ENCODE results near the gene GNGT1.
A peak's percentile ranks its signal among the peaks of the same experiment; 100 is the strongest.

The GNGT1 gene

DNA sequence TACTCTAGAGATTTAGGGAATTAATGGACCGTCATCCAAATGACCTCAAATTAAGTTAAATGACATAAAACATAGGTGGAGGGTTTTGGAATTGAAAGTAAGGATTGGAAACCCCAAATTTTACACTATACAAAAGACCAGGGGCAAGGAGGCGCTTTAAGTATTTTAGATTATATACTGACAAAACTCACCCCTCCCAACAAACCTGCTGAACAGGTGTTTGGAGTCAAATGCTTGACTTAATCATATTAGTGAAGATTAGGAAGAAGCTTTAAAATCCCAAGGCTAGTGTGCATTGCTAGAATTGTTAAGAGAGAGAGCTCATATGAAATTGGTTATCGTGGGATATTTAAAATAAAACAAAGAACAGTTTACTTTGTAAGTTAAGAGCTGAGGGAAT lies at the start of gene GNGT1:
GNGT1 (plus strand) TSS at position 301 of the 400 bp plus-strand sequence. CDS start 180 bp downstream, outside the sequence.
- no peak for DNase-seq (ENCODE audit: low spot score)

DNA sequence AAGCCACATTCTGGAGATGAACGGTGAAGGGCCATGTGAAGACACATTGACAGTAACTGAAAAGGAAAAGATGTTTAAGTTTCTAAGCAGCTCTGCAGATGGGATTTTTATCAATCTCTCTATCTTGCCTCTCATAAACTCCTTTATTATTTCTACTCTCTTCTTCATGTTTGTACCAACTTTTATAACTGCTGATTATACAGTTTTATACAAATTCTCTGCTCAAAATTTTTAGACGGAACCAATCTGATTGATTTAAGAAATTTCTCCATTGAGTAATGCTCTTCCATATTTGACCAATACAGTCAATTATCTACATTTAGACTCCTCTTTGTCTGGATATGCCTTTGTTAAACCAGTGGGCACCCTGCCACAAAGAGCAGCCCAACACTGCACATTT lies 47.5 kb upstream of the GNGT1 start:
- DNase-seq (ENCODE audit: low spot score) = no peak

DNA sequence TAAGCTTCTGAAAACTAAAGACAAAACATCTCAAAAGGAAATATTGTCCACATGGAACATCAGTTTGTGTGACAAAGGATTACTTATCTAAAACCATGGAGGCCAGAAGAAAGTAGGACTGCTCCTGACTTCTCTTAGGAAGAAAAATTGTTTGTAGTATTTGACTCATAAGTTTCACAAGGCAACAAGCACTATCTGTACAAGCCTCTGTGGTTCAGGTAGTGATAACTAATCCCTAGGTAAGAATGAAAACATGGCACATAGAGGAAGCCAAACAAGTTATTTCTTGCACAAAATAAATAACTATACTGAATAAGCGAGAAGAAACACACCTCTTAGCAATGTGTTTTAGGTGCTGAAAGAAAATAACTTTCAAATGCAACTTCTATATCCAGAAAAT lies 46.1 kb upstream of the GNGT1 start:
- DNase-seq (ENCODE audit: low spot score) = no peak

DNA sequence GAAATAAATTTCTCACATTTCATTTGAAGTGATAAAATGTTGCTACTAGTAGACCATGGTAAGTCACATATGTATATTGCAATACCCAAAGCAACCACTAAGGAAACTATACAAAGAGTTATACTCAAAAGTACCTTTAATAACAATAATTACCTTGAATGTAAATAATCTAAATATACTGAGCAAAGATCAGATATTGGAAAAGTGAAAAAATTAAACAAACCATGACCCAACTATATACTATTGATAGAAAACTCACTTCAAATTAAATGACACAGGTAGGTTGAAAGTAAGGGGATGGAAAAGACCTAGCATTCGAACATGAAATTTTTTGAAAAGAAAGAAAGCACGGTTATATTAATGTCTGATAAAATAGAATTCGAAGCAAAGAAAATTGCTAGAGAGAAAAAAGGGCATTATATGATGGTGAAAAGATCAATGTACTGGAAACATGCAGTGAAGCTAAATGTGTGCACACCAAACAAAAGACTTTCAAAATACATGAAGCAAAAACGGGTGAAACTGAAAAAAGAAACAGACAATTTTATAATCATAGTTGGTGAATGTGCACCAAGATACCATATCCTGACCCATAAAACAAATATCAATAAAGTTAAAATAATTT lies 44.9 kb upstream of the GNGT1 start:
- no peak for DNase-seq (ENCODE audit: low spot score)

DNA sequence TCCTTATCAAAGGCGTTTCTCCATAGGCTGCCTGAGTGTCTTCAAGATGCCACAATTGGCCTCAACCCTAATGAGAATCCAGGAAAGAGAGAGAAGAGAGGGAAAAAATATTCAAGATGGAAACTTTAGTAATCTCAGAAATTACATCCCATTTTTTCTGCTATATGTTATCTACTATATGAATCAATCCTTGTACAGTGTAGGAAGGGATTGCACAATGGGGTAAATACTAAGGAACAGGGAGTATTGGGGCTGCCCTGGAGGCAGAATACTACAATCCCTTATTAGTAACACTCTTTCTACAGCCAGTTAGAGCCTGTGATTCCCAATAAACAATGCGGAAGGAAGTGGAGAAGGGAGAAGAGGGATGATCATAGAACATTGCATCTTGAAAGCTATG lies 43.7 kb upstream of the GNGT1 start:
- no peak for DNase-seq (ENCODE audit: low spot score)

DNA sequence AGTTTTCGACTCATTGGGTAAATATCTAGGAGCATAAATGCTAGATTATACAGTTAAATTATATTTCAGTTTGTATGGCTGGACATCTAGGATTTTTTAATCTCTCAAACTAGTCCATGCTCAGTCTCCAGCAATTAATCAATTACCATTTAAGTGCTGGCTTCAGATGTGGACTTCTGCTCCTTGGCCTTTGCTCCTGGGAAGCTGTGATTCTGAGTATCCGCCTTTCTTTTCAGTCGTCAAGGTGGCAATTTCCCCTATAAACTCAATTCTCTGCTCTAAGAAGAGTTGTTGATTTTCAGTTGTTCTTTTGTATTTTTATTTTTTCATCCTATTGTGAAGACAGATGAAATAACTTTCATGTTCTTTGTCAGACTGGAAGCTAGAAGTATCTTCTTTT lies 39.5 kb upstream of the GNGT1 start:
- DNase-seq (ENCODE audit: low spot score) = no peak

DNA sequence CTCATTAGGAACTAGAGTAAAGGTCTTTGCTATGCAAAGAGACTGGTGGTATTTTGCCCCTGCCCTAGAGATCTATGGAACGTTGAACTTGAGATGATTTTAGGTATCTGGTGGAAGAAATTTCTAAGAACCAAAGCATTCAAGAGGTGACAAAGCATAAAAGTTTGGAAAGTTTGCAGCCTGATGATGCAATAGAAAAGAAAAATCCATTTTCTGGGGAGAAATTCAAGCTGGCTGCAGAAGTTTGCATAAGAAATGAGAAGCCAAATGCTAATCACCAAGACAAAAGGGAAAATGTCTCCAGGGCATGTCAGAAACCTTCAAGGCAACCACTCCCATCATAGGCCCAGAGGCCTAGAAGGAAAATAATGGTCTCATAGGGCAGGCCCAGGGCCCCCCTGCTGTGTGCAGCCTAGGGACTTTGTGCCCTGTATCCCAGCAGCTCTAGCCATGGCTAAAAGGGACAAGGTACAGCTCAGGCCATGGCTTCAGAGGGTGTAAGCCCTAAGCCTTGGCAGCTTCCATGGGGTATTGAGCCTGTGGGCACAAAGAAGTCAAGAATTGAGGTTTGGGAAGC lies 32.3 kb upstream of the GNGT1 start:
- no peak for DNase-seq (ENCODE audit: low spot score)

DNA sequence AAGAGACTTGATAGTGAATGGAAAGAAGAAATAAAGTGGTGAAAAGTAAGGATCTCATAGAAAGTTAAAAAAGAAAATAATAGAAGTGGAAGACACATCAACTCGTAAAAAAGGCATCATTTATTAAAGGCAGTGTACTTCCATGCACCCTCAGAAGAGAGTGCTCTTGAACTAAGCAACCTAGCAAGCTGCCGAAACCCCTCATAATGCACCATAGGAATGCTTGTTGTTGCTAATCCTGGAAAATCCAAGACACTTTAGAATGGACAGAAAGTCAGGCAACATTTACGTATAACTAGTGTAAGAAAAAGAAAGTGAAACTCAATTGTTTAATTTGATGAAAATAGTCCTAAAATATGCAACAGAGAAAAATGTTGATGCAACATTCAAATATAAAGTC lies 28.6 kb upstream of the GNGT1 start:
- no peak for DNase-seq (ENCODE audit: low spot score)

DNA sequence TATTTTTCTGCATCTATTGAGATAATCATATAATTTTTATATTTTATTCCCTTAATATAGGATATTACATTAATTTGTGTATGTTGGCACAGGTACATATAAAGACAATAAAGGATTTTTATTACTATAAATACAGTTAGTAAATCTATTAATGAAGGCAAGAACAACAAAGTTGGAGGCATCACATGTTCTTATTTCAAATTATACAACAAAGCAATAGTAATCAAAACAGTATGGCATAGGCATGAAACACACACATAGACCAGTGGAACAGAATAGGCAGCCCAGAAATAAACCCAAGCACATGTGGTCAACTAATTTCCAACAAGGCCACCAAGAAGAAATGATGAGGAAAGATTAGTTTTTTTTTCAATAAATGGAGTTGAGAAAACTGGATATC lies 27.0 kb upstream of the GNGT1 start:
- DNase-seq (ENCODE audit: low spot score) = no peak

DNA sequence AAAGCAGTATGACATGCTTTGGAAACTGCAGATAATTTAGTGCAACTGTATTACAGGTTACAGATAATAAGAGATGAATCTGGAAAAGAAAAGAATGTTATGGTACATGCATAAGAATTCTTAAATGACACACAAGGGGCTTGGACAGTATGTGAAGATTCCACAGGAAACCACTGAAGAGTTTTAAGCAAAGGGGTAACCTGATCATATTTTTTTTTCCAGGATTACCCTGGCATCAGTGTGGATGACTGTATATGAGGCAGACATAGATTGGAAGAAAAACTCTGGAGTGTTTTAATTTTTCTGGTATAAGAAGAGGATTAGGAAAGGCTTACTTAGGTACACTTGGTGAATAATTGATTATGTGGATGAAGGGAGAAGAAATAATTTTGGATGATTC lies 23.9 kb upstream of the GNGT1 start:
- DNase-seq (ENCODE audit: low spot score) = no peak

DNA sequence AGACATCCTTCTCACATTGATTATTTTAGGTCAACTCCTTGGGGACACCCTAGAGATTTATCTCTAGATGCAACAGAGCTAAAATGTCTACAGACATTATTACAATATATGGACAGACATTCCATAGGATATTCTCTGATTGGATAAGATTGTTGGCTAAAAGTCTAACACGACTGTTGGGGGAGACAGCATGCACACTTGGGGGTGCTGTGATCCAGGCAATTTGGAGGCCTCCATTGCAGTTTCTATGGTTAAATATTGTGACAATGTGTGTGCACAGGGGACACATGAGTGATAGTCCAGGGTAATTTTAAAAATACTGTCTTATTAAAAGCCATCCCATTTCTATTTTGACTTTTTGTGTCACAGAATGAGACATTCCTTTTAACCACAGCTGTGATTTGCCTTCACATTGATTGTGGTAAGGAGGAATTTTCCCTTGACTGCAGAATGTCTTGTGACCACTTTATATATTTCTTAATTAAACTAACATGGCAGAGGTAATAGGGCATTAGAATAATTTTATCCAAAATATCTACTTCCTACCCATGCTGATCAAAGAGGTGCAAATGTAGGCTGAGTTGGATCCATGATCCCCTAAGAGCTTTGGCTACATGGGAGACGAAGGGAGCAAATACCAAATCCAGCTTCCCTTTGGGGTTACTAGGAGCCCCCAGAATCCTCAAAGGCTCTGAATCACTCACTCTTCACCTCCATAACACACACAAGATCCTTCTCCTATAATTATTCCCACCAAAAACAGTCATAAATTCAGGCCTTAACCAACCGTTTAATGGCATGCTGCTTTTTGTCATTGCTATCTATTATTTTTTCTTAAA lies 23.1 kb upstream of the GNGT1 start:
- no peak for DNase-seq (ENCODE audit: low spot score)

DNA sequence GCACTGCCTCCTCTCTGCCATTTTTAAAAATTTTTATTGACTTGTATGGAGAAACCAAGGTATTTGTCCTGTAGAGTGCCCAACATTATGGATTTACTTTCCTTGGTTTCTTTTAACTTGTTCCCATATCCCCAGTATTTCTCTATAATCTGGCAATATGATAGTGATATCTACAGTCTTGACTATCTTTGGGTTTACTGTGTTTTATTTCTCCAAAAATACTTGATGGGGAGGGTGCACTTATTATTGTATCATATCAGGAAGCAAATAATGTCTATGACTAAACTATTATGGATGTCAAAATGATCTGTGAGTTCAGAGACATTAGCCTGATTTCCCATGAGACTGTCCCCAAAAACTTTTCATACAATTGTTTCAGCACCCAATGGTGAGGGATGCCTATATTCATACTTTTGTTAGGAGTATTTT lies 22.4 kb upstream of the GNGT1 start:
- no peak for DNase-seq (ENCODE audit: low spot score)

DNA sequence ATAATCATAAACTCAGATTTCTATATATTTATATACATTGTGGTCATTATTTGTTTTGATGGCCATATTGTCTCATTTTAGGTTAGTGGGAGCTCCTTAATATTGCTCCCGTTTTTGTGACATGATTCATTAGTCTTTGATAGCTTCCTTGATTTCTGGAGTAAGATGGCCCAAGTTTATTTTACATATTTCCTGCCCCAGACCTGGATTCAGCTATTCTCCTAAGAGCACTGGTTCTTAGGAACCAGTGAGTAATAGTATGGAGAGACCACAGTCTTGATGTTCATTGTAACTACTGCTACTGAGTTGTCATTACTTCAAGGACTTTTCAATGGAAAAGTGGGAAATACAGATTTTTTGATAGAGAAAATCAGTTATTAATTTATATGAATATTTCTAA lies 21.8 kb upstream of the GNGT1 start:
- no peak for DNase-seq (ENCODE audit: low spot score)

DNA sequence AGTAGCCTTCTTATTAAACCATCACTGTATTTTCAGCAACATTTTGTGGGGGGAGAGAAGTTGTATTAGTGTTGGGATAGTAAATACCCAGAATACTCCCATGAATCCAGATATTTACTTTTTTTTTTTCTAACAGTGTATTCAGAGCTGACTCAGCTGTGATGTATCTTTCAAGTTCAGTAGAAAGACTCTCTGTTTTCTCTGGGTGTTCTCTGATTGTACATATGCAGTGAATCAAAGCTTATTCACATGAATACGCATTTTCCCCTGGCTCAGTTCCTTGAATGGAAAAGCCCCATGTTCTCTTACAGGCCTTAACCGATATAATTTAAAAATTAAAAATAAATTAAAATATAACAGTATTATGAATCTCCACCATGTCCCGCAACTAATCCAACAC lies 17.1 kb upstream of the GNGT1 start:
- no peak for DNase-seq (ENCODE audit: low spot score)

DNA sequence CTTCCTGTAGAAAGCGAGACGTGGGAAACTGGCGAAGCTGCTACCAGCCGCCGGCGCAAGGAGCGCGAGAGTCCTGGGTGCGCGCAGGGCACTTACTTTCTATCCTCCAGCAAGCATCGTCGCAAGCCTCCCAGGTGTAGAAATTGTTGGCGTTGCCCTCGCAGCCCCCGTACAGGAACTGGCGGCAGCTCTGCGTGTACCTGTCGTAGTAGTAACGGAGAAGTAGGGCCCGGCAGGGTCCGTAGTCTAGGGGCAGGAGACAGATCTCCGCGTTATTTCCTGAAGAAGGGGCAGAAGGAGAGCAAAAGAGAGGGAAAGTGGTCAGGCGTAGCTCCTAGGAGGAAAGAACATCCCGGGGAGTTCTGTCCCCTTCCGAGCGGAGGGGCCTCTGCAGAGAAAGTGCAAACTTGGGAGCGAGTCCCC lies 16.3 kb upstream of the GNGT1 start:
- no peak for DNase-seq (ENCODE audit: low spot score)

DNA sequence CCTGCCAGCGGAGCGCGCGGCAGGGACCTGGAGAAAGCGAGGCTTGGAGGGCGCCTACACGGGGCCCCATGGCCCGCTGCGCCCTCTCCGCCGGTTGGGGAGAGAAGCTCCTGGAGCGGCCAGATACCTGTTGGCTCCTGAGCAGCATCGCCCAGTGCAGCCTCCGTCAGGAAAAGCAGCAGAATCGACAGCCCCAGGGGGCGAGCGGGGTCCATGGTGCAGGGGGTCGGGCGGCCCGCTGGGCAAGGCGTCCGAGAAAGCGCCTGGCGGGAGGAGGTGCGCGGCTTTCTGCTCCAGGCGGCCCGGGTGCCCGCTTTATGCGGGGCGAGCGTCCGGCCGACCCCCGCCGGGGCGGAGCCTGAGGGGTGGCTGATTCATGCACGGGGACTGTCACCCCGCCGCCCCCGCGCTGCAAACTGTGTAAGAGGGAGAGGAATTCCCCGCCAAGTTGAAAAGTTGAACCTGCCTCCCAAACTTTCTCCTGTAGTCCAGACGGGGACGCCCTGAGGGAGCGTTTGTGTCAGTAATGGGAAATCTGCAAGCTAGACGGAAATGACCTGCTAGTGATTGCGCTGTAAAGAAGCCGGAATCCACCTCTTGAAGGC lies 15.8 kb upstream of the GNGT1 start, which contains the start of gene TFPI2:
TFPI2 (minus strand) TSS at position 290 of the 605 bp plus-strand sequence; CDS start at position 215, 75 bp downstream.
- DNase-seq (ENCODE audit: low spot score) = no peak

DNA sequence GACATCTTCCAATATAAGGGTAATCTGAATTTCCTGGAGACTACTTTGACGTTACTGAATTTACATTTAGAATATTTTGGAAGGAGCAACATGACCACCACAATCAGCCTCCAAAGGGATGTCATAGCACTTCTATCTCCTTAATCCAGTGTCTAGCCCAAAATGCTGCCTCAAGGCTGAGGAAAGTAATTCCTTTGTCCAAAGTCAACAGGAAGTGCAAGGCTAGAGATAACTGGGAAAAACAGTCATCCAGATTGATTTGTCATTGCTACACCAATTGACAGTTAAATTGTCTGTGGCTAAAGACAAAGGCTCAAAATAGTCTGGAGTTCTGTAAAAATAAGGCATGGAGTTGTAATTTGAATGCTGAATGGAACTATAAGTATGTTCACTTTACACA lies 11.9 kb upstream of the GNGT1 start:
- DNase-seq (ENCODE audit: low spot score) = no peak

DNA sequence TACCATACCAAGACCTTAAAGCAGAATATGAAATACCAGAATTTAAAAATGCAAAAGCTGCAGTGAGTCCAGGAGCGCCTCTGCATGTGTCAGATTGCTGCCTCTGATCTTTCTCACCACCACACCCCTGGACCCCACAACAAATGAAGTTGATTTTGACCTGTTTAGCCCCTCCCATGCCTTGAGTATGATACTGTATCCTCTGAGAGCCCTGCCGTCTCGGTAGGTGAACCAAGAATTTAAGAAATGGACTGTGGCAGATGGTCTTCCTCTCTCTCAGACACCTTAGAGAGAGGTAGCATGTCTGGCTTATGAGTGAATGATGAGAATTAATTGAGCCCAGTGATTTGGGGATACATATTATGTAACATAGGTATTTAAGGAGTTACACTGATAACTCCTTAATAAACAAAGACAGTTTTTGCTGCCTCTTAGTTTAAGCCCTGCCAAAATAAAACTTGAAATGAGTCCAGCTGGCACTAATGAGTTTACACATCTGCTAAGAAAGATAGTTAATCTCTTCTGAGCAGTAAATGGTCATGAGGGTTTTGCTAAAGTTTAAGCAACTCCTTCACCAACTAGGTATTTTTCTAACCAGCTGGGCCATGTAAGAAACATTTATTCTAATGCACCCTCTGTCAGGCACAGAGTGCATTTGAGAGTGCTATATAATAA lies 11.3 kb upstream of the GNGT1 start:
- DNase-seq (ENCODE audit: low spot score) = no peak

DNA sequence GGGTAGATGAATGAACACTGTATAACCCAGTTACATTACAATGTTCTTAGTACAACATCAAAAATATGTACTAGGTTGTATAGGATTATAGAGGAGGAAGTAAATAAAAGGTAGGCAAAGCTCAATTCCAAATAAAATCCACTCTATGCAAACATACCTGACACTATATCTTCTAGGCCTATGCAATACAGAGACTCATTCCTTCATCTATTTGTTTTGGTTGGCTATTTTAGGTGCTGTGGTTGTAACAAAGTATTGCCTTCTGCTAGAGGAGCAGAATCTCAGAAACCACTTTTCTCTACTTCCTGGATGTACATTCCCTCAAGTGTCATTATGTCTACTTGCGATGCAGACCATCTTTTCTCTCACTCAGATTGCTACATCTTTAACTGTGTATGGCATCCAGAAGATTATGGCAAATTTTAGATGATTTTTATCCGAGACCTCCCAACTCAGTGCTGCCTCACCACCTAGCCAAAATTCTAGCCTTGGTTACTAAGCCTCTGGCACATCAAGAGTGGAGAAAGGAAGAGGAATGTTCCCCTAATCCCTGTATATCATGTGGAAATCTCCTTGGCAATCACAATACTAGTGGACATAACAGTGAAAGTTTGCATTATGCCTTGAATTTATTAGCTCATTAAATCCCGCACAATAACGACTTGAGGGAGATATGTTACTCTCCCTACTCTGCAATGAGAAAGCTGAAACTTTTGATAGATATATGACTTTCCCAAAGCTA lies 10.3 kb upstream of the GNGT1 start:
- DNase-seq (ENCODE audit: low spot score) = no peak

DNA sequence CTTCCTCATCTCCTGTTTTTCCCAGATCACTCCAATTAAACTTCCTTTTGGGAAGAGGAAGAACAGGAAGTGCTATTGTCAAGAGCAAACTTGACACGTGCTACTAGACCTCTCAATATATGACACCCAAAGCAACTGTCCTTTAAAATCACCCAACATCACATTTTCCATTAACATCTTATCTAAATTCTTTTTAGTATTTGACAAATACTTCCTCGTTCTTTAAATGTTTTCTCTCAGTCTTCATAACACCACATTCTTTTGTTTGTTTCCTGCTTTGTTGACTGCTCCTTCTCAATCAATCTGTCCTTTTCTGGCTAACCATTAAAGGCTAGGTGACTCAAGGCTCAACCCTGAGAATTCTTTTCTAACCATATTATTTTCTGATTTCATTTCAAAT lies 8.7 kb upstream of the GNGT1 start:
- no peak for DNase-seq (ENCODE audit: low spot score)

DNA sequence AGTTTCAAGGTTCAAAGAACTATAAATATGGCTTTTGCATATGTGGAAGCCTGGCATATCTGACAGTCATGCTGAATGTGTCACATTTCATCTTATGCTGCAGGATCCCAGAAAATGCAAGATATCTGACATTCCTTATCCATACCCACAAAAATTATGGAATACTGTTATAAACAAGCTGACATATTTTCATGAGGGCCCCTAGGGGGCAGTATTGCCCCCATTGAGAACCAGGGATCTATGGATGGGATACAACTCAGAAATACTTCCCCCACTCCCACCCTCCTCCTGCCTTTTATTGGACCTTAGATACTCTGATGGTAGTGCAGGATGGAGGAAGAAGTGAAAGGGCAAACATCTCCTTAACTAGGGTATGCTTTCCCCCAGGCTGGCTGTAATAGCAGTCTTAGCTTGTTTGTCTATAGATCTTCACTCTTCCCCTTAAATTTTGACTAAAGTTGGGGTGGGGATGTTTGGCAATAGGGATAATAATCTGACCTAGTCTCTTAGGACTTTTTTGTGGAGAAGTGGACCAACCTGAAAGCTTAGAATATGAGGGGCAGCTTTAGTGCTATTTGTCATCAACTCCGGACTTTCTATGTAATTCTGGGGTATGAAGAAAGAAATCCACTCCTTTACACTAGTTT lies 3.5 kb upstream of the GNGT1 start:
- peak; percentile 18 for DNase-seq (ENCODE audit: low spot score)

Data from cerebellar cortex (tissue), 1 donor.